Stimulated activated CD8-positive, alpha-beta memory T cell treated with anti-CD3 and anti-CD28 coated beads, Interleukin-15, amount 100 ng/mL, for 48 hours (primary cell): ENCODE data around the gene KCNMA1.
"Not testable (repeated sequence)": the region's sequence is repeated elsewhere in the genome, so short reads cannot be mapped to it uniquely, and the experiment has no call there.

ENCODE experiments used
- DNase-seq, 2 donors: peaks; one replicate each; pipeline ENCODE4 v3.0.0-alpha.2; 2020; ENCODE audit warnings: low read depth in 2 of 2

The KCNMA1 gene

GRCh38 chr10:77664008-77664407 lies 26.4 kb upstream of the KCNMA1 start:
- no peak for DNase-seq

GRCh38 chr10:77661674-77662073 lies 24.1 kb upstream of the KCNMA1 start:
- no peak for DNase-seq

- no peak for DNase-seq
These were observed 23.5 kb upstream of the KCNMA1 start for GRCh38 chr10:77661100-77661499.

DNA sequence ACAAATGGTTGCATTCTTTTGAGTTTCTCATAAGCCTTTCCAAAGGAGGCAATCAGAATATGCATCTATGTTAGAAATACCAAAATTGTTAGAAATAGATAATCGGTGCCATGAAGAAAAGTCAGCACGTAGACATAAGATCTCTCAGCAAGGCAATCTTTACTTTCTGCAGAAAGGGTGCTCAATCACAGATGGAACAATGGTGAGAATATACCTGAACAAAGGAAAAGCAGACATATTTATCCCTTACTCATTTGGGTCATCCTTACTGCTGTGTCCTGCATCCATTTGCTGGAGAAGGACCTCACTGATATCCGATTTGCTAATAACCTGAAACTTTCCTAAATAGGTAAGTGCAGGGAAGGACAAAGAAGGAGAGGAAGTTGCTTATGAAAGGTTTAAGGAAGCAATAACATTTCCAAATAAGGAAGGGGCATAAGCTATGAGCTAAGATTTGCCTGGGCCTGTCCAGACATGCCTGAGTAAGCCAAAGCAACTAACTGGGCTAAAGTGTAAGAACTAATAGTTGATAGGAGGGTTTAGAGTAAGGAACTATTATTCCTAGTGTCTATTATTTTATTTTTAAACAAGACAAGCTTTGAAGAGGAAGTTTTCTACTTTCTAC lies 21.6 kb upstream of the KCNMA1 start:
- not testable (repeated sequence) for DNase-seq

DNA sequence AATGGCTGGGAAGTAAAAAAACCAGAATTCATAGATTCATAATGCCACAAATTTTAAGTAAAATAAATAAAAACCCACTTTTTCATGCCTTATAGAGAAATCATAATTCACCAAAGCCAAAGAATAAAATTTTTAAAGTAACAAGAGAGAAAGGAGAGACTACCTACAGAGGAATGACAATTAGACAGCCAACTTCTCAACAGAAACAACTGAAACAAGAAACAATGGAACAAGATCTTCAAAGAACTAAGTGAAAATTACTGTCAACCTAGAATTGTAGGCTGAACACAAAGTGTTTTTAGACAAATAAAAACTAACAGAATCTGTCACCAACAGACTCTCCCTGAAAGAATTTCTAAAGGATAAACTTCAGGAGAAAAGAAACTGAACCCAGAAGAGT lies 15.6 kb upstream of the KCNMA1 start:
- DNase-seq, result no peak

DNA sequence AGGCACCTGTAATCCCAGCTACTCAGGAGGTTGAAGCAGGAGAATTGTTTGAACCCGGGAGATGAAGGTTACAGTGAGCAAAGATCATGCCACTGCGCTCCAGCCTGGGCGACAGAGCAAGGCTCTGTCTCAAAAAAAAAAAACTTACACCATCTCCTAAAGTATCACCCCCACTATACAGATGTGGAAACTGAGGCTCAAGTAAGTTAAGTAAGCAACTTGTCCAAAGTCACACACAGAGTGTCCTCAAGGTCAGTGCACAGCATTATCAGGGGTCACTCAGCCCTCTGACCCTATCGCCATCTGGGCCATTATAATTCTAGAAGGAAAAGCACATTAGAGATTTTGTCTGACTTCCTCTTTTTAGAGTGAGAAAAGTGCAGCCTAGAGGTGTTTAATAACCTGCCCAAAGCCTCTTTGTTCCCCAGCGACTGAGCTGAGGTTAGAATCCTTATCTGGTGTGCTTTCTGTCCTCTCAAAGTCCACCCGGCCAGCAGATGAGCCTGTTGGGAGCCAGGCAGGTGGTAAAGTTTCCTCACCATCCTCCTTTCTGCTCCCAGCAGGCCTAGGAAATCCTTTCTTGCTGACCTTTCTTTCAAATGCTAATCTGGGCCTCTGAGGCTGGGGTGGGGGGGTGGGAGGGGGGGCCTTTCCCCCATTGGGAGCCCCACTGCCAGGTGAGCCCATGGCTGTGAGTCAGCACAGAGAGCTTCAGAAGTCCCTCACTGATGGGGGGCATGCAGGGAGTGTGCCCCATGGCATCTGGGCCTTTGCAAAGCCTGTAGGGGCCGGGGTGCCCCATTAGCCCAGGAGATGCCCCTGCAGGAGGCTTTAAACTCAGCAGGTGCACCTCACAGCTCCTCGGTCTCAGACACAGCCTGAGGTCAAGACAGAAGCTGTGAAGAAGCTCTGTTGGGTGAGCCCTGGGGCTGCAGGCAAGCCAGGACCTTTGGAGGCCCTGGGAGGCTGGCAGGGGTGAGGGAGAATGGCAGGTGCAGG lies 12.0 kb upstream of the KCNMA1 start:
- no peak for DNase-seq

DNA sequence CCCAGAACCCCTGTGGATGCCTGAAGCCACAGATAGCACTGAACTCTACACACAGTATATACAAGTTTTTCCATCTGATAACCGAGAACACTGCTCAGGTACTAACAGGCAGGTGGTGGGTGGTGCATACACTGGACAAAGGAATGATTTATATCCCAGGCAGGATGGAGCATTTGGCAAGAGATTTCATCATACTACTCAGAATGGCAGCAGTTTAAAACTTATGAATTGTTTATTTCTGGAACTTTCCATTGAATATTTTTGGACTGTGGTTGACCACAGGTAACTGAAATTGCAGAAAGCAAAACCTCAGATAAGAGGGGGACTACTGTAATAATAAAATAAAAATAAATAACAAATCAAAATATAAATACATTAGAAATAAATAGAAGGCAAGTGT lies 10.9 kb upstream of the KCNMA1 start:
- no peak for DNase-seq

- no peak for DNase-seq
These were observed 10.1 kb upstream of the KCNMA1 start for GRCh38 chr10:77647543-77648293.

GRCh38 chr10:77644557-77645243 lies 7.1 kb upstream of the KCNMA1 start:
- DNase-seq, result no peak

DNA sequence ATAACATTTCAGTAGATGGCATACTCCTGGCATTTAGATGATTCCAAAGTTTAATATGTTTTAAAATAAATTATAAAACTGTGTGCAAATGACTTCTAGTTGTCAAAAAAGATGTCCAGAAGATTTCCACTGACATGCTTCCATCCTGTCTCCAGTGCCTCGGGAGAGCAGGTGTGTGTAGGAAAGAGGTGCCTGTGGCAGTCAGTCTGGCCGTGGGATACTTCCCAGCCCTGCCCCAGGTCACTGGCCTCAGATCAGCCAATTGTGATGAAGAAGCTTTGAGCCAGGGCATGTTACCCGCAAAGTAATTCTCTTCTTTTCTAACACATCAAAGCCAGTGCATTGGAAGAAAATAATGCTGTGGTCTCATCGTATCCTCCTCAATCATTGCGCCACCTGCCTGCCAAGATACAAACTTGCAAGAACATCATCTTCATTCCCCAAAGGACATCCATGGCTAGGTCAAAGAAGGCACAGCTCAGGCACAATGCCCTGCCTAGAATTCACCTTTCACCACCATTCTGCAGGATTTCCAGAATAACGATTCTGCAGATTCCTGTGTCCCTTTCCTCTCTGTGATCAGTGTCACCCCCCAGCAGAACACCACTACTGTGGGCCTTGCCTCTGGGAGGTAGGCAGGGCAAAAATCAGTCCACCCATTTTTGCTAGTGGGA lies 6.3 kb upstream of the KCNMA1 start:
- DNase-seq, result no peak

GRCh38 chr10:77641788-77642397 lies 4.3 kb upstream of the KCNMA1 start:
- no peak for DNase-seq

GRCh38 chr10:77641344-77641743 lies 3.7 kb upstream of the KCNMA1 start:
- DNase-seq, result no peak

DNA sequence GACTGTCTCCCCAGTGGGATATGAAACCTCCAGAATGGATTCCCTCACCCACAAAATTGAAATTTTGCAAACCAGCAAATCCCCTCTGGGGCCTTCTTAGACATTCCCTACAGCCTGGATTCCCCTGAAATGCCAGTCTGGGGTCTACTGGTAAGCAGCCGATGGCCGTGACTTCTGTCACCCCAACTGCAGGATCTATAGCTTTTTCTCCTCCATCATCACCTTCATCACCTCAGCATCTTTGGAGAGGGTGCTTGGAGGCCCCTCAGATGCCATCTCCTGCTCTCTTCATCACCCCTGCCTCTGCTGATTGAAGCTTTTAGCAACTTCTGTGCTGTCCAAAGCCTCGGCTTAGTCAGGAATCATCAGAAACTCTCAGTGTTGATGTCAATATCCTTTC lies 2.6 kb upstream of the KCNMA1 start:
- no peak for DNase-seq

DNA sequence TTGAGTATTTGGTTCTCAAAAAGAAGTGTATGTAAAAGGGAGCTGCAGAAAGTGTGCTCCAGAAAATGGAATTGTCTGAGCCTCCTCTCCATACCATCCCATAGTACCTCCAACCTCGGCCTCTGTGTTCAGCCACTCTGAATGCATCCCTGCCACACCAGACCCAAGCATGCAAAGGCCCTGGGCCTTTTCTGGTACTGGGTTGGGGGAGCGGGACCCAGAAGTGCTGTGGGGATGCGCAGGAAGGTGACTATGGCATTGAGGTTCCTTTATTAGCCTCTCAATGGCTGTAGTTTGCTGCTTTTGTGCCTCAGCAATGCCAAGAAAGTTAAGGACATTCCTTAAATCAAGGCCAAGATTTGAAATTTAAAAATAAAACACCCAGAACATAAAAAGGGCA lies 2.1 kb upstream of the KCNMA1 start:
- DNase-seq, result no peak

DNA sequence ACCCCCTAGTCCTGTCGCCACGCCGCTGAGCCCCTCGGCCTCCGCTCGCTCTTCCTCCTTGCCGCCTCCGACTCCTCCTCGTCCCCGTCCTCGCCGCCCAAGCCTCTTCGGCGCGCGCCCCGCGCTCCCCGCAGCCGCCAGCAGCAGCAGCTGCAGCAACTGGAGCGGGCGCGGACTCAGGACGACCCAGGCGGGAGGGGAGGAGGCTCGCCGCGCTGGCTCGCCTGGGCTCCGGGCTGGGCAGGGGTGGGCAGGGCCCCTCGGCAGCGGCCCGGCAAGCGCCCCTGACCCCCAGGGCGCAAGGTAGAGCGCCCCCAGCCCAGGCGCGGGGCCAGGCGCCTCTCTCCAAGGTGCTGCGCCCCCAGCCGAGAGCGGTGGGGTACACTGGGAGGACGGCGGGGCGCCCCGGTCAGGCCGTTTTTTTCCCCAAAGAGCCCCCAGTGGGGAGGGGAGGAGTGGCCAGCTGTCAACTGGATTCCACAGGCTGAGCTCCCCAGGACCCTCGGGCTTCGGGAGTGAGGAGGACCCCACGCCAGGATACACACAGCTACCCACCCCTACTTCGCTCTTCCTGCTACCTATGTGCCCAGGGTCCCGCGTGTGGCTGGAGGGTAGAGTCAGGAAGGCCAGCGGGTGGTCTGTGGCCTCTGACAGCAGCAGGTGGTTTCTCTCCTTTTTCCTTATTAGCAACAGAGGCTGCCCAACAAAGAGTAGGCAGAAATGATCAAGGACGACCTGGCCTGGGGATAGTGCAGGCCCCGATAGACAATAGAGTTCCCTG lies 903 bp upstream of the KCNMA1 start:
- DNase-seq, result no peak

DNA sequence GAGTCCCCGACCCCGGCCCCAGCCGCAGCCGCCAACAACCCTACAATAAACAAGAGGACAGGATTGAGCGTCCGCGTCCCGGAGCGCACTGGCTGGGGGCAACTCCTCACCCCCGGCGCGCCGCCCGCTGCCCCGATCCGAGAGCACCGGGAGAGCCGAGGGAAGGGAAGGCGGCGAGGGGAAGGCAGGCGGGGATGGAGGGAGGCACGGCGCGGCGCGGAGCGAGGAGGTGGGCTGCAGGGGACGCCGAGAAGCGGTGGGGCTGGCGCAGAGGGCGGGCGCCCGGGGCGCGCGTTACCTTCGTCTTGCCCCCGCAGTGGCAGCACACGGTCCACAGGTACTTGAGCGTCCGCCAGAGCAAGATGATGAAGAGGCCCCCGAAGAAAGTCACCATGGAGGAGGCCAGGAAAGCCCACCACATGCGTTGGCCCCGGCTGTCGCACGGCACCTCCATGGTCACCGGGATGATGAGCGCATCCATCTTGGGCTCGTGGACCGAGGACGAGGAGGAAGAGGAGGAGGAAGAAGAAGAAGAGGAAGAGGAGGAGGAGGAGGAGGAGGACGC lies 559 bp downstream of the KCNMA1 start:
- DNase-seq, result no peak

GRCh38 chr10:77636282-77636966 lies 1.2 kb downstream of the KCNMA1 start:
- no peak for DNase-seq

- no peak for DNase-seq
These were observed 2.0 kb downstream of the KCNMA1 start for GRCh38 chr10:77635402-77636227.
